ENCODE results near the gene RANGRF. TPM values are rescaled to one million over a fixed set of nuclear protein-coding genes. Genes with fewer than 3 reads are reported as not detected.

The RANGRF gene
- total RNA-seq, 1 donor from 2014 or later, result 36.5 TPM

DNA sequence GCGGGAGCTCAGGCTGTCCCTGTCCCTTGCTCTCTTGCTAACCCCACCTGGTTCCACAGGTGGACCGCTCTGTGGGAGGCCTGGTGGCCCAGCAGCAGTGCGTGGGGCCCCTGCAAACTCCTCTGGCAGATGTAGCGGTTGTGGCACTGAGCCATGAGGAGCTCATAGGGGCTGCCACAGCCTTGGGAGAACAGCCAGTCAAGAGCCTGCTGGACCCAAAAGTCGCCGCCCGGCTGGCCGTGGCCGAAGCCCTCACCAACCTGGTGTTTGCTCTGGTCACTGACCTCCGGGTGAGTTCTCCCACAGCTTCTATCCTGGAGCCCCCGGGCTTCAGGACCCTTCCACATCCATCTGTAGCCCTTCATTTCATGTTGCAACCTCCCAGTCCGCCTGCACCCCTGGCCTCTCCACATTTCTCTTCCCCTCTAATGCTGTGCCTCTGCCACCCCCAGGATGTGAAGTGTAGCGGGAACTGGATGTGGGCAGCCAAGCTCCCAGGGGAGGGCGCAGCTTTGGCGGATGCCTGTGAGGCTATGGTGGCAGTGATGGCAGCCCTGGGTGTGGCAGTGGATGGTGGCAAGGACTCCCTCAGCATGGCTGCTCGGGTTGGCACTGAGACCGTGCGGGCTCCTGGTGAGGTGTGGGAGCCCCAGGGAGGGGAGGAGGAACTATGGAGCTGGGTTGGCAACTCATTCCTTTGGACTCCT, 23.5 kb upstream of the RANGRF start:
- TF ChIP-seq, protein P1, sequence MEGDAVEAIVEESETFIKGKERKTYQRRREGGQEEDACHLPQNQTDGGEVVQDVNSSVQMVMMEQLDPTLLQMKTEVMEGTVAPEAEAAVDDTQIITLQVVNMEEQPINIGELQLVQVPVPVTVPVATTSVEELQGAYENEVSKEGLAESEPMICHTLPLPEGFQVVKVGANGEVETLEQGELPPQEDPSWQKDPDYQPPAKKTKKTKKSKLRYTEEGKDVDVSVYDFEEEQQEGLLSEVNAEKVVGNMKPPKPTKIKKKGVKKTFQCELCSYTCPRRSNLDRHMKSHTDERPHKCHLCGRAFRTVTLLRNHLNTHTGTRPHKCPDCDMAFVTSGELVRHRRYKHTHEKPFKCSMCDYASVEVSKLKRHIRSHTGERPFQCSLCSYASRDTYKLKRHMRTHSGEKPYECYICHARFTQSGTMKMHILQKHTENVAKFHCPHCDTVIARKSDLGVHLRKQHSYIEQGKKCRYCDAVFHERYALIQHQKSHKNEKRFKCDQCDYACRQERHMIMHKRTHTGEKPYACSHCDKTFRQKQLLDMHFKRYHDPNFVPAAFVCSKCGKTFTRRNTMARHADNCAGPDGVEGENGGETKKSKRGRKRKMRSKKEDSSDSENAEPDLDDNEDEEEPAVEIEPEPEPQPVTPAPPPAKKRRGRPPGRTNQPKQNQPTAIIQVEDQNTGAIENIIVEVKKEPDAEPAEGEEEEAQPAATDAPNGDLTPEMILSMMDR (conservative IDR thresholded peaks at IDR 0.05; ENCODE audit: low read depth, low read length), result no peak
- H3K4me3 ChIP-seq (ENCODE audit: low read depth, low read length), result no peak overlapping the region
- DNase-seq (ENCODE audit: low read depth), result no peak

DNA sequence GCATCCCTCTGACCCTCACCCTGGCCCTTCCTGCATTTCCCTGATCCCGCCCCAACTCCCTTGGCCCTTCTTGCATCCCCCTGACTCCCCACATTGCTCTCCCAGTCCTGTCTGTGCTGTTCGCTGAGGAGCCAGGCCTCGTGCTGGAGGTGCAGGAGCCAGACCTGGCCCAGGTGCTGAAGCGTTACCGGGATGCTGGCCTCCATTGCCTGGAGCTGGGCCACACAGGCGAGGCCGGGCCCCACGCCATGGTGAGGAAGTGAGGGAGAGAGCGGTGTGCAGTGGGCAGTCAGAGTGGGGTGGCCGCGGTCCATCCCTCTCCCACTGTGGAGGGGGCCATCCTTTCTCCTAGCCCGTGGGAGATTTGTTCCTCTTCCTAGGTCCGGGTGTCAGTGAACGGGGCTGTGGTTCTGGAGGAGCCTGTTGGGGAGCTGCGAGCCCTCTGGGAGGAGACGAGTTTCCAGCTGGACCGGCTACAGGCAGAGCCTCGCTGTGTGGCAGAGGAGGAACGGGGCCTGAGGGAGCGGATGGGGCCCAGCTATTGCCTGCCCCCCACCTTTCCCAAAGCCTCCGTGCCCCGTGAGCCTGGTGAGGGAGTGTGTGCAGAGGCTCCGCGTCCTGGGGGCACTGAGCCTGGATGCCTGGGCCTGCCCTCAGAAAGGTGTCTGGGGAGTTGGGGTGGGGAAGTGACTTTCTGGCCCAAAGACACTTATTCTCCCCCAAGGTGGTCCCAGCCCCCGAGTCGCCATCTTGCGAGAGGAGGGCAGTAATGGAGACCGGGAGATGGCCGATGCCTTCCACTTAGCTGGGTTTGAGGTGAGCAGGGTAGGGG, 21.6 kb upstream of the RANGRF start:
- no peak overlapping the region for H3K4me3 ChIP-seq (ENCODE audit: low read depth, low read length)
- TF ChIP-seq, protein P1 (conservative IDR thresholded peaks at IDR 0.05; ENCODE audit: low read depth, low read length), result no peak
- no peak for DNase-seq (ENCODE audit: low read depth)

DNA sequence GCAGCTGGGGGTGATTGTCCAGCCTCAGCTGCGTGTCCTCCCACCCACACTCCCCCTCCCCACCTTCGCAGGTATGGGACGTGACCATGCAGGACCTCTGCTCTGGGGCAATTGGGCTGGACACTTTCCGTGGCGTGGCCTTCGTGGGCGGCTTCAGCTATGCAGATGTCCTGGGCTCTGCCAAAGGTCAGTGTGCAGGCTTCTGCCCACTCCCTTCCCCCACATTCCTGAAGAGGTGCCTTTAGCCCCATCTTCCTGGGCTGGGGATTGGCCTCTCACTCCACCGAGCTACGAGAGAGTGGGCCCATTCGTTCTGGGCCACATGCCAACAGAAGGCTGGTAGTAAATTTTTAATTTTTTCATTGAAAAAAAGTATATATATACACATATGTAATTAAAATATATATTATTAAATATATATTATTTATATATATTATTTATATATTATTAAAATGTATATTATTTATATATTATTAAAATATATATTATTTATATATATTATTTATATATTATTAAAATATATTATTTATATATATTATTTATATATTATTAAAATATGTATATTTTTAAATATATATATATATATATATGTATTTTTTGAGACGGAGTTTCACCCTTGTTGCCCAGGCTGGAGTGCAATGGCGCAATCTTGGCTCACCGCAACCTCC, 20.9 kb upstream of the RANGRF start:
- TF ChIP-seq, protein P1 (conservative IDR thresholded peaks at IDR 0.05; ENCODE audit: low read depth, low read length), result no peak
- DNase-seq (ENCODE audit: low read depth), result no peak
- H3K4me3 ChIP-seq (ENCODE audit: low read depth, low read length), result no peak overlapping the region

DNA sequence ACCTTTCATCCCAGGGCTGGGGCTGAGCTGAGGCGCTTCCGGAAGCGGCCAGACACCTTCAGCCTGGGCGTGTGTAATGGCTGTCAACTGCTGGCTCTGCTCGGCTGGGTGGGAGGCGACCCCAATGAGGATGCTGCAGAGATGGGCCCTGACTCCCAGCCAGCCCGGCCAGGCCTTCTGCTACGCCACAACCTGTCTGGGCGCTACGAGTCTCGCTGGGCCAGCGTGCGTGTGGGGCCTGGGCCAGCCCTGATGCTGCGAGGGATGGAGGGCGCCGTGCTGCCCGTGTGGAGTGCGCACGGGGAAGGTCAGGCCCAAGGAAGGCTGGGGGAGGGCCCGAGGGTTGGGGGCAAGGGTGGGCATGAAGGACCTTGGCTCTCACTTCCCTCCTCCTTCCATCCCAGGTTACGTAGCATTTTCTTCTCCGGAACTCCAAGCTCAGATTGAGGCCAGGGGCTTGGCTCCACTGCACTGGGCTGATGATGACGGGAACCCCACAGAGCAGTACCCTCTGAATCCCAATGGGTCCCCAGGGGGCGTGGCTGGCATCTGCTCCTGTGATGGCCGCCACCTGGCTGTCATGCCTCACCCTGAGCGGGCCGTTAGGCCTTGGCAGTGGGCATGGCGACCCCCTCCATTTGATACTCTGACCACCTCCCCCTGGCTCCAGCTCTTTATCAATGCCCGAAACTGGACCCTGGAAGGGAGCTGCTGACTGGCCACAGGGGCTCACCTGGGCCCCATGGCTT, 19.7 kb upstream of the RANGRF start:
- no peak overlapping the region for H3K4me3 ChIP-seq (ENCODE audit: low read depth, low read length)
- TF ChIP-seq, protein P1 (conservative IDR thresholded peaks at IDR 0.05; ENCODE audit: low read depth, low read length), result no peak
- DNase-seq (ENCODE audit: low read depth), result no peak

DNA sequence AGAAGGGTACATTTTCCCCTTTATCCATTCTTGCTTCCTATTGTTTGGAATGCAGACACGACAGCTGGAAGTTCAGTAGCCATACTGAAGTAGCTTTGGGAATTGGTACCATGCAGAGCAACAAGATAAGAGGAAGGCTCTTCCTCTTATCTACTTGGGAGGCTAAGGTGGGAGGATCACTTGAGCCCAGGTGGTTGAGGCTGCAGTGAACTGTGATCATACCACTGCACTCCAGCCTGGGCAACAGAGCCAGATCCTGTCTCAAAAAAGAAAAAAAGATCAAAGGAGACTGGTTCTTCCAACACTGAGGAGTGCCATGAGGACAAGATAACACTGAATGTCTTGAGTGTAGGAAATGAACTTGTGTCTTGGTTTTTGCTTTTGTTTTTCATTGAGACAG, 16.0 kb upstream of the RANGRF start:
- TF ChIP-seq, protein P1 (conservative IDR thresholded peaks at IDR 0.05; ENCODE audit: low read depth, low read length), result no peak

DNA sequence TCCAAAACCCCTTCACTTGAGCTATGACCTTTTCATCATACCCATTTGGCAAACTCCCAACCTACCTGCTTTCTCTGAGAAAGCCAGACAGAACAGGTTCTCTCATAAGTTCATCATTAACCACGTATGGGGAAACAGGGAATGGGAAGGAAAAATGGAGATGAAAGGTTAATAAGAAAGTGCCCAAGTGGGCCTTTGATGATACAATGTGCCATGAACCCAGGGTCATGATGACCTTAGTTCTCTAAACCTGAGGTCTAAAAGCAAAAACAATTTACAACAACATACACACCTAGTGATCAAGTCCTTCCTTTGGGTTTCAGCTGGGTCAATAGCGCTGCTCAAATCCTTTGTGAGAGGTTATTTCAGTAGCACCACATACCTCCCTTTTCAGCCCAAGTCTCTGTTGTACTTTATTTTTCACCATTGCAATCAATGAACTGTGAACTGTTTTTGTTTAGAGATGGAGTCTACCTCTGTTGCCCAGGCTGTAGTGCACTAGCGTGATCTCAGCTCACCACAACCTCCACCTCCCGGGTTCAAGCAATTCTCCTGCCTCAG, 14.5 kb upstream of the RANGRF start:
- DNase-seq (ENCODE audit: low read depth), result peak; percentile 49
- H3K4me3 ChIP-seq (ENCODE audit: low read depth, low read length), result no peak overlapping the region
- TF ChIP-seq, protein P1 (conservative IDR thresholded peaks at IDR 0.05; ENCODE audit: low read depth, low read length), result no peak

More for the DNA sequence above, 16.0 kb upstream of the RANGRF start:
- H3K4me3 ChIP-seq (ENCODE audit: low read depth, low read length), result no peak overlapping the region
- DNase-seq (ENCODE audit: low read depth), result no peak

Data from epithelial cell of proximal tubule (primary cell).